HCT116 (cell line): ENCODE data around the gene ZNF521. TPM values are rescaled to one million over a fixed set of nuclear protein-coding genes. Genes with fewer than 3 reads are reported as not detected.

ENCODE experiments used
- ATAC-seq: fragments of 200-7000 bp; cut with Tn5 transposase; 2 replicates; pipeline ENCODE4 v1.9.1; 2020; ENCODE audit warnings: mild to moderate bottlenecking, moderate library complexity
- BruUV-seq: library from RNA; stranded (reverse); fragments of 400-500 nt; replicated peaks from 2 replicates; lab custom pipeline; 2021; lab: Mats Ljungman, UMichigan
- CTCF ChIA-PET: fragments of 300-600 bp; sonication (Branson Sonifier 250); formaldehyde crosslinking; loops from one replicate; lab custom pipeline; 2021; ENCODE audit warnings: antibody characterized with exemption; lab: Charles Lee
- POLR2A ChIA-PET: fragments of 300-600, 350-600 bp; sonication (Branson Sonifier 250); formaldehyde crosslinking; loops from one replicate; lab custom pipeline; 2021; ENCODE audit warnings: antibody characterized with exemption; lab: Charles Lee
- RAD21 ChIA-PET, 2 experiments: fragments of 300-600 bp; sonication (Branson Sonifier 250); formaldehyde crosslinking; loops; one replicate each; lab custom pipeline; 2023; ENCODE audit warnings: low total read pairs in 2 of 2; ENCODE audit not compliant: uncharacterized antibody in 2 of 2, unreplicated experiment in 2 of 2, low non-redundant PET in 1 of 2; lab: Charles Lee
- DNase-seq: peaks from one replicate; pipeline ENCODE4 v3.0.0-alpha.2; 2010; ENCODE audit warnings: low read depth, low spot score
- H2AFZ ChIP-seq: fragments of 200-600 bp; shearing (Covaris generic), sonication (generic); 2 replicates; pipeline ENCODE4 v1.6.1; 2017; ENCODE audit warnings: low read depth, mixed run types, mixed read lengths, antibody characterized with exemption, low read length; ENCODE audit not compliant: poor library complexity, severe bottlenecking
- H3K27ac ChIP-seq: 2 replicates; pipeline ENCODE4 v1.5.1; 2012; ENCODE audit warnings: low read depth, low read length
- H3K27me3 ChIP-seq: fragments of 200-600 bp; sonication (generic); 2 replicates; pipeline ENCODE4 v1.6.1; 2016; ENCODE audit warnings: mixed run types, low read length, mixed read lengths; ENCODE audit not compliant: insufficient read depth
- H3K36me3 ChIP-seq, 2 experiments: fragments of 200-500 bp in 1 of 2; fragments of 200-600 bp in 1 of 2; sonication (Bioruptor generic) in 1 of 2; sonication (generic) in 1 of 2; 2 replicates each; pipeline versions ENCODE4 v1.5.1 to v1.6.1; 2014 to 2016; ENCODE audit warnings: low read length in 2 of 2, inconsistent platforms in 1 of 2, mixed read lengths in 1 of 2, mixed run types in 1 of 2; ENCODE audit not compliant: insufficient read depth in 2 of 2, control insufficient read depth in 1 of 2
- H3K4me1 ChIP-seq, 2 experiments: fragments of 200-600 bp in 1 of 2; sonication (generic) in 1 of 2; 2 replicates each; pipeline versions ENCODE4 v1.5.1 to v1.6.1; 2012 to 2017; ENCODE audit warnings: low read length in 2 of 2, inconsistent platforms in 1 of 2, mild to moderate bottlenecking in 1 of 2, mixed read lengths in 1 of 2, mixed run types in 1 of 2, moderate library complexity in 1 of 2; ENCODE audit not compliant: insufficient read depth in 2 of 2, control insufficient read depth in 1 of 2
- H3K4me2 ChIP-seq: fragments of 200-600 bp; sonication (generic); 2 replicates; pipeline ENCODE4 v1.6.1; 2017; ENCODE audit warnings: mixed run types, low read length, mixed read lengths
- H3K4me3 ChIP-seq, 2 experiments: fragments of 200-600 bp in 1 of 2; sonication (generic) in 1 of 2; replicated peaks in 1 of 2; 2 replicates each; pipeline ENCODE4 v1.5.1; 2011 to 2016; ENCODE audit warnings: low read length in 2 of 2, control low read depth in 1 of 2, low read depth in 1 of 2, mild to moderate bottlenecking in 1 of 2, mixed read lengths in 1 of 2, mixed run types in 1 of 2
- H3K79me2 ChIP-seq: fragments of 200-600 bp; sonication (generic); 2 replicates; pipeline ENCODE4 v1.6.1; 2017; ENCODE audit warnings: mild to moderate bottlenecking, mixed run types, low read length, moderate library complexity, mixed read lengths; ENCODE audit not compliant: insufficient read depth
- H3K9ac ChIP-seq: fragments of 200-600 bp; sonication (generic); 2 replicates; pipeline ENCODE4 v1.6.1; 2016; ENCODE audit warnings: low read length, mixed read lengths
- H3K9me2 ChIP-seq: fragments of 200-600 bp; sonication (generic), shearing (Covaris generic); 2 replicates; pipeline ENCODE4 v1.6.1; 2017; ENCODE audit warnings: mixed run types, mild to moderate bottlenecking, moderate library complexity; ENCODE audit not compliant: insufficient read depth
- H3K9me3 ChIP-seq, 2 experiments: fragments of 200-500 bp in 1 of 2; fragments of 200-600 bp in 1 of 2; sonication (Bioruptor generic) in 1 of 2; sonication (generic) in 1 of 2; 2 replicates each; pipeline ENCODE4 v1.6.1; 2014 to 2017; ENCODE audit warnings: low read length in 2 of 2, mixed read lengths in 2 of 2, inconsistent platforms in 1 of 2, low read depth in 1 of 2, mild to moderate bottlenecking in 1 of 2, mixed run types in 1 of 2, moderate library complexity in 1 of 2; ENCODE audit not compliant: control insufficient read depth in 1 of 2, insufficient read depth in 1 of 2
- H4K20me1 ChIP-seq: fragments of 200-600 bp; sonication (generic), shearing (Covaris generic); 2 replicates; pipeline ENCODE4 v1.6.1; 2017; ENCODE audit warnings: mixed run types, mild to moderate bottlenecking, moderate library complexity; ENCODE audit not compliant: insufficient read depth
- CBX3 ChIP-seq: IDR thresholded peaks from 2 replicates; pipeline ENCODE4 v1.6.1; 2012; ENCODE audit warnings: low read depth
- CEBPB ChIP-seq: IDR thresholded peaks from 2 replicates; pipeline ENCODE4 v1.6.1; 2012; ENCODE audit warnings: low read depth
- EGR1 ChIP-seq: IDR thresholded peaks from 2 replicates; pipeline ENCODE4 v1.6.1; 2012; ENCODE audit warnings: low read depth
- EZH2 ChIP-seq: fragments of 200-600 bp; sonication (generic); IDR thresholded peaks from 2 replicates; pipeline ENCODE4 v1.6.1; 2017; ENCODE audit warnings: antibody characterized with exemption, mixed run types
- FOSL1 ChIP-seq: IDR thresholded peaks from 2 replicates; pipeline ENCODE4 v1.6.1; 2012; ENCODE audit warnings: low read depth
- JUND ChIP-seq: IDR thresholded peaks from 2 replicates; pipeline ENCODE4 v1.6.1; 2012
- POLR2A ChIP-seq: IDR thresholded peaks from 2 replicates; pipeline ENCODE4 v1.7.0; 2011; ENCODE audit warnings: borderline replicate concordance; ENCODE audit not compliant: insufficient read depth, insufficient read length; ENCODE audit errors: extremely low read depth
- POLR2AphosphoS5 ChIP-seq: IDR thresholded peaks from 2 replicates; pipeline ENCODE4 v1.6.1; 2011; ENCODE audit warnings: mild to moderate bottlenecking, low read depth, low read length, moderate library complexity
- RAD21 ChIP-seq: IDR thresholded peaks from 2 replicates; pipeline ENCODE4 v1.6.1; 2012; ENCODE audit warnings: low read depth, mild to moderate bottlenecking
- SIN3A ChIP-seq: IDR thresholded peaks from 2 replicates; pipeline ENCODE4 v1.6.1; 2012; ENCODE audit warnings: low read depth
- SP1 ChIP-seq: IDR thresholded peaks from 2 replicates; pipeline ENCODE4 v1.6.1; 2012; ENCODE audit warnings: low read depth
- SRF ChIP-seq: IDR thresholded peaks from 2 replicates; pipeline ENCODE4 v1.6.1; 2012; ENCODE audit warnings: low read depth
- TCF7L2 ChIP-seq: IDR thresholded peaks from 2 replicates; pipeline ENCODE4 v1.7.0; 2011; ENCODE audit warnings: borderline replicate concordance, inconsistent platforms; ENCODE audit not compliant: insufficient read depth, insufficient read length; ENCODE audit errors: extremely low read depth
- YY1 ChIP-seq: IDR thresholded peaks from 2 replicates; pipeline ENCODE4 v1.6.1; 2011; ENCODE audit warnings: low read length, low read depth, moderate library complexity, mild to moderate bottlenecking; ENCODE audit not compliant: insufficient replicate concordance; ENCODE audit errors: extremely low read depth
- intact Hi-C: fragments of 100-400 bp; cut with micrococcal nuclease; formaldehyde crosslinking; loops from 2 replicates; pipeline ENCODE4 v1.10.0; 2022
- total RNA-seq: library from RNA; stranded (reverse); gene quantifications from one replicate; pipeline ENCODE4 v1.2.1, GENCODE V29; 2021; ENCODE audit not compliant: unreplicated experiment
- TF ChIP-seq, protein P1 (sequence below): IDR thresholded peaks from 2 replicates; pipeline ENCODE4 v1.6.1; 2012
- TF ChIP-seq, protein P2 (sequence below): IDR thresholded peaks from 2 replicates; pipeline ENCODE4 v1.6.1; 2012; ENCODE audit warnings: low read depth
- TF ChIP-seq, protein P3 (sequence below), 3 experiments: fragments of 200-600 bp in 1 of 3; sonication (generic) in 1 of 3; IDR thresholded peaks in 2 of 3; conservative IDR thresholded peaks in 1 of 3; 2 replicates each; pipeline ENCODE4 v1.5.1; 2012 to 2017; ENCODE audit warnings: low read depth in 2 of 3, low read length in 2 of 3, antibody characterized with exemption in 1 of 3, borderline replicate concordance in 1 of 3, control low read depth in 1 of 3, mild to moderate bottlenecking in 1 of 3, mixed read lengths in 1 of 3, mixed run types in 1 of 3, moderate library complexity in 1 of 3; ENCODE audit not compliant: insufficient read depth in 1 of 3

The ZNF521 gene
- total RNA-seq, 1 experiment from 2014 or later: 0.10 TPM

DNA sequence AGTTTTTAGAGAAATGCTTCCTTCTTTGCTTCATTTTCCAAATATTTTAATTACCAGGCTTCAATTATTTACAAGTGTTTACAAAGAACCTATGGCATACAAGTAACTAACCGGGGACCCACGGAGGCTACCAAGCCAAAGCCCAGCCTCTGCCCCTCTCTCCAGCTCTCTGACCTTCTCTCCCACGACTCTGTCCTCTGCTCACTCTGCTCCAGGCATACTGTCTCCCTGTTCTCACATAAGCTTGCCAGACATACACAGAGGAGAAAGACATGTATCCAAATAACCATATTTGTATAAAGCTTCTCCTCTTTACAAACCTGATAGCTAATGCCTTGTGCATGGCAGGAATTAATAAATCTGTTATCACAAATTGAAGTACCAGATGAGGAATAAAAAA, 141.3 kb downstream of the ZNF521 start:
- no peak overlapping the region for H3K9ac ChIP-seq
- H3K4me2 ChIP-seq: no peak overlapping the region
- BruUV-seq: no TSS peak
- TF ChIP-seq, protein P1, sequence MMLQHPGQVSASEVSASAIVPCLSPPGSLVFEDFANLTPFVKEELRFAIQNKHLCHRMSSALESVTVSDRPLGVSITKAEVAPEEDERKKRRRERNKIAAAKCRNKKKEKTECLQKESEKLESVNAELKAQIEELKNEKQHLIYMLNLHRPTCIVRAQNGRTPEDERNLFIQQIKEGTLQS: no peak
- TF ChIP-seq FOSL1 (no peak), CEBPB (no peak), CBX3 (no peak), TCF7L2 (no peak)
- TF ChIP-seq, all 23 proteins: peak for 0
- RAD21 ChIA-PET: no interaction called here
- Histone ChIP-seq H3K9me3 (no peaks in the 10 kb centered on the region), H3K9me2 (no peaks in the 10 kb centered on the region), H3K27ac (no peak overlapping the region), H3K27me3 (no peaks in the 10 kb centered on the region), H2AFZ (no peak overlapping the region), H3K36me3 (no peaks in the 10 kb centered on the region), H3K4me3 (no peak overlapping the region), H3K79me2 (no peaks in the 10 kb centered on the region), H3K4me1 (no peaks in the 10 kb centered on the region), H4K20me1 (no peaks in the 10 kb centered on the region)
- POLR2A ChIA-PET: no interaction called here
- DNase-seq (no peak), ATAC-seq (no peak)
- intact Hi-C loops: no loop called here
- CTCF ChIA-PET: no interaction called here

DNA sequence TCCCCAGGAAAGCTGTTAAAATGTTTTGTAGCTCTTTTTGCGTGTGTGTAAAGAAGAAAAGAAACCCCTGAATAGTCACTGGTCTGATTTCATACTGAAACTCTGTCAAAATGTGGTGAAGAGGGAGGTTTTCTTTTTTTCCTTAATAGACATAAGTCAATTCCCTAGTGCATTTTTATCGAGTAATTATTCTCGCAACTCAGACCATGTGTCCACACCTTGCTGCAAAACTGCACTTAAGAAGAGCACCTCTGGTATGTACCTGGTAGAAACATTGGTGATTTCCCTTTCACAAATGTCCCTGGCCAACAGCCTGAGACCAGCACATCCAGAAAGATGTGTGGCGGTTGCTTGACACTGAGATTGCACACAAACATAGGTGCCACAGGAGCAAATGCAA, 159.9 kb downstream of the ZNF521 start:
- BruUV-seq: no TSS peak
- Histone ChIP-seq H2AFZ (no peak overlapping the region), H3K4me3 (no peak overlapping the region), H4K20me1 (no peaks in the 10 kb centered on the region), H3K4me1 (no peaks in the 10 kb centered on the region), H3K79me2 (no peaks in the 10 kb centered on the region), H3K27me3 (no peaks in the 10 kb centered on the region; the same call in 1 of the 2 replicates), H3K27ac (no peak overlapping the region), H3K4me2 (no peak overlapping the region), H3K36me3 (no peaks in the 10 kb centered on the region), H3K9me3 (no peaks in the 10 kb centered on the region), H3K9ac (no peak overlapping the region), H3K9me2 (no peaks in the 10 kb centered on the region)
- no peak for ATAC-seq
- DNase-seq: no peak
- intact Hi-C loops: no loop called here
- ChIA-PET RAD21 (no interaction called here), CTCF (no interaction called here), POLR2A (no interaction called here)
- TF ChIP-seq JUND (no peak), POLR2AphosphoS5 (no peak), EZH2 (no peak), YY1 (no peak), SIN3A (no peak), EGR1 (no peak), CBX3 (no peak), SP1 (no peak), POLR2A (no peak), TCF7L2 (no peak), RAD21 (no peak), SRF (no peak)
- TF ChIP-seq, protein P1: no peak
- TF ChIP-seq, protein P2, sequence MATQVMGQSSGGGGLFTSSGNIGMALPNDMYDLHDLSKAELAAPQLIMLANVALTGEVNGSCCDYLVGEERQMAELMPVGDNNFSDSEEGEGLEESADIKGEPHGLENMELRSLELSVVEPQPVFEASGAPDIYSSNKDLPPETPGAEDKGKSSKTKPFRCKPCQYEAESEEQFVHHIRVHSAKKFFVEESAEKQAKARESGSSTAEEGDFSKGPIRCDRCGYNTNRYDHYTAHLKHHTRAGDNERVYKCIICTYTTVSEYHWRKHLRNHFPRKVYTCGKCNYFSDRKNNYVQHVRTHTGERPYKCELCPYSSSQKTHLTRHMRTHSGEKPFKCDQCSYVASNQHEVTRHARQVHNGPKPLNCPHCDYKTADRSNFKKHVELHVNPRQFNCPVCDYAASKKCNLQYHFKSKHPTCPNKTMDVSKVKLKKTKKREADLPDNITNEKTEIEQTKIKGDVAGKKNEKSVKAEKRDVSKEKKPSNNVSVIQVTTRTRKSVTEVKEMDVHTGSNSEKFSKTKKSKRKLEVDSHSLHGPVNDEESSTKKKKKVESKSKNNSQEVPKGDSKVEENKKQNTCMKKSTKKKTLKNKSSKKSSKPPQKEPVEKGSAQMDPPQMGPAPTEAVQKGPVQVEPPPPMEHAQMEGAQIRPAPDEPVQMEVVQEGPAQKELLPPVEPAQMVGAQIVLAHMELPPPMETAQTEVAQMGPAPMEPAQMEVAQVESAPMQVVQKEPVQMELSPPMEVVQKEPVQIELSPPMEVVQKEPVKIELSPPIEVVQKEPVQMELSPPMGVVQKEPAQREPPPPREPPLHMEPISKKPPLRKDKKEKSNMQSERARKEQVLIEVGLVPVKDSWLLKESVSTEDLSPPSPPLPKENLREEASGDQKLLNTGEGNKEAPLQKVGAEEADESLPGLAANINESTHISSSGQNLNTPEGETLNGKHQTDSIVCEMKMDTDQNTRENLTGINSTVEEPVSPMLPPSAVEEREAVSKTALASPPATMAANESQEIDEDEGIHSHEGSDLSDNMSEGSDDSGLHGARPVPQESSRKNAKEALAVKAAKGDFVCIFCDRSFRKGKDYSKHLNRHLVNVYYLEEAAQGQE: no peak
- TF ChIP-seq, protein P3, sequence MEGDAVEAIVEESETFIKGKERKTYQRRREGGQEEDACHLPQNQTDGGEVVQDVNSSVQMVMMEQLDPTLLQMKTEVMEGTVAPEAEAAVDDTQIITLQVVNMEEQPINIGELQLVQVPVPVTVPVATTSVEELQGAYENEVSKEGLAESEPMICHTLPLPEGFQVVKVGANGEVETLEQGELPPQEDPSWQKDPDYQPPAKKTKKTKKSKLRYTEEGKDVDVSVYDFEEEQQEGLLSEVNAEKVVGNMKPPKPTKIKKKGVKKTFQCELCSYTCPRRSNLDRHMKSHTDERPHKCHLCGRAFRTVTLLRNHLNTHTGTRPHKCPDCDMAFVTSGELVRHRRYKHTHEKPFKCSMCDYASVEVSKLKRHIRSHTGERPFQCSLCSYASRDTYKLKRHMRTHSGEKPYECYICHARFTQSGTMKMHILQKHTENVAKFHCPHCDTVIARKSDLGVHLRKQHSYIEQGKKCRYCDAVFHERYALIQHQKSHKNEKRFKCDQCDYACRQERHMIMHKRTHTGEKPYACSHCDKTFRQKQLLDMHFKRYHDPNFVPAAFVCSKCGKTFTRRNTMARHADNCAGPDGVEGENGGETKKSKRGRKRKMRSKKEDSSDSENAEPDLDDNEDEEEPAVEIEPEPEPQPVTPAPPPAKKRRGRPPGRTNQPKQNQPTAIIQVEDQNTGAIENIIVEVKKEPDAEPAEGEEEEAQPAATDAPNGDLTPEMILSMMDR (IDR thresholded peaks at IDR 0.05 in 2 of 3, conservative IDR thresholded peaks at IDR 0.05 in 1 of 3; ENCODE audit: borderline replicate concordance in 1 of 3, insufficient read depth in 1 of 3, low read depth in 2 of 3, low read length in 2 of 3): no peak
